Subcutaneous abdominal adipose tissue (tissue), 5 donors: Measurements from ENCODE around the gene PPIAL4G.
"Not testable (repeated sequence)": the region's sequence is repeated elsewhere in the genome, so short reads cannot be mapped to it uniquely, and the experiment has no call there.

Experiments used
- H3K27ac ChIP-seq: one replicate; pipeline ENCODE4 v1.7.0; 2013; ENCODE audit warnings: low read depth, mild to moderate bottlenecking, inconsistent platforms, low read length, moderate library complexity
- H3K27me3 ChIP-seq, 5 donors: one replicate each; pipeline ENCODE4 v1.7.0; 2013; ENCODE audit warnings: low read length in 5 of 5, inconsistent platforms in 1 of 5; ENCODE audit not compliant: control insufficient read depth in 5 of 5, insufficient read depth in 4 of 5
- H3K36me3 ChIP-seq, 5 donors: one replicate each; pipeline ENCODE4 v1.7.0; 2013; ENCODE audit warnings: low read length in 5 of 5; ENCODE audit not compliant: control insufficient read depth in 5 of 5, insufficient read depth in 5 of 5
- H3K4me1 ChIP-seq, 5 donors: one replicate each; pipeline ENCODE4 v1.7.0; 2013; ENCODE audit warnings: low read length in 5 of 5, mild to moderate bottlenecking in 3 of 5, moderate library complexity in 1 of 5; ENCODE audit not compliant: control insufficient read depth in 5 of 5, insufficient read depth in 5 of 5
- H3K4me3 ChIP-seq, 5 donors: one replicate each; pipeline ENCODE4 v1.7.0; 2013; ENCODE audit warnings: low read length in 5 of 5, low read depth in 1 of 5
- H3K9ac ChIP-seq, 5 donors: one replicate each; pipeline ENCODE4 v1.7.0; 2013; ENCODE audit warnings: low read length in 5 of 5, mild to moderate bottlenecking in 4 of 5, moderate library complexity in 3 of 5
- H3K9me3 ChIP-seq, 5 donors: one replicate each; pipeline ENCODE4 v1.7.0; 2013; ENCODE audit warnings: low read length in 5 of 5; ENCODE audit not compliant: control insufficient read depth in 5 of 5
- donor health status: healthy.
- donor health status: healthy.
- donor health status: healthy.
- donor health status: healthy.
- donor health status: healthy.

Gene PPIAL4G

GRCh38 chr1:148483029-148483428 is at the start of gene PPIAL4G:
Gene PPIAL4G (minus strand): TSS chr1:148483302. CDS start chr1:148483252, 50 bp downstream.
- H3K9ac ChIP-seq, H3K36me3 ChIP-seq, H3K4me3 ChIP-seq, H3K9me3 ChIP-seq, H3K4me1 ChIP-seq, H3K27me3 ChIP-seq, H3K27ac ChIP-seq: not testable (repeated sequence)

GRCh38 chr1:148532158-148532557 is 49.1 kb upstream of the PPIAL4G start:
- peaks cover 0 to 15% (median 9%) of the 10 kb centered on the region in 5 donors for H3K36me3 ChIP-seq
- not testable (repeated sequence) for H3K4me1 ChIP-seq, H3K27me3 ChIP-seq, H3K9ac ChIP-seq, H3K9me3 ChIP-seq, H3K27ac ChIP-seq, H3K4me3 ChIP-seq

DNA sequence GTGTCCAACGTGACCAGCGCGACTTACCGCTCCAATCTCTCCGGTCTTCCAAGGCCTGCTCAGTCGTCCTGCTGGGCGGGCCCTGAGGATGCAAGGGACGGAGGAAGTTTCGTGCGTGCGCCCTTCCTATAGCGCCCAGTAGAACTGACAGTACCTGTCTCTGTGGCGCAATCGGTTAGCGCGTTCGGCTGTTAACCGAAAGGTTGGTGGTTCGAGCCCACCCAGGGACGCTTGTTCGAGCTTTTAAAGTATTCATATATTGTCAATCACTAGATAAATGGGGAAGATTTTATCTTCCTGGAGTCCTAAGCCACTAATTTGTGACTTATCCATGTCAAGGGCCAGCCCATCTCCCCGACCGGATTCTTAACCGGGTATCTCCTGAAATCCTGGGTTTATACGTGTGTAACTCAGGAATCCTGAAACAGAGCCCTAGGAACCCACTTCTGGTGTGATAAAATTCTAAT is 46.0 kb upstream of the PPIAL4G start:
- H3K36me3 ChIP-seq, H3K9me3 ChIP-seq, H3K4me1 ChIP-seq, H3K9ac ChIP-seq, H3K27ac ChIP-seq, H3K27me3 ChIP-seq: not testable (repeated sequence)
- H3K4me3 ChIP-seq, result peak overlapping the region in 1 of 5 donors; percentile 35

GRCh38 chr1:148528591-148528990 is 45.5 kb upstream of the PPIAL4G start:
- H3K9me3 ChIP-seq, H3K27me3 ChIP-seq, H3K4me1 ChIP-seq, H3K36me3 ChIP-seq, H3K4me3 ChIP-seq, H3K27ac ChIP-seq, H3K9ac ChIP-seq: not testable (repeated sequence)

GRCh38 chr1:148526587-148526986 is 43.5 kb upstream of the PPIAL4G start:
- H3K27ac ChIP-seq, H3K4me1 ChIP-seq, H3K9ac ChIP-seq: not testable (repeated sequence)

DNA sequence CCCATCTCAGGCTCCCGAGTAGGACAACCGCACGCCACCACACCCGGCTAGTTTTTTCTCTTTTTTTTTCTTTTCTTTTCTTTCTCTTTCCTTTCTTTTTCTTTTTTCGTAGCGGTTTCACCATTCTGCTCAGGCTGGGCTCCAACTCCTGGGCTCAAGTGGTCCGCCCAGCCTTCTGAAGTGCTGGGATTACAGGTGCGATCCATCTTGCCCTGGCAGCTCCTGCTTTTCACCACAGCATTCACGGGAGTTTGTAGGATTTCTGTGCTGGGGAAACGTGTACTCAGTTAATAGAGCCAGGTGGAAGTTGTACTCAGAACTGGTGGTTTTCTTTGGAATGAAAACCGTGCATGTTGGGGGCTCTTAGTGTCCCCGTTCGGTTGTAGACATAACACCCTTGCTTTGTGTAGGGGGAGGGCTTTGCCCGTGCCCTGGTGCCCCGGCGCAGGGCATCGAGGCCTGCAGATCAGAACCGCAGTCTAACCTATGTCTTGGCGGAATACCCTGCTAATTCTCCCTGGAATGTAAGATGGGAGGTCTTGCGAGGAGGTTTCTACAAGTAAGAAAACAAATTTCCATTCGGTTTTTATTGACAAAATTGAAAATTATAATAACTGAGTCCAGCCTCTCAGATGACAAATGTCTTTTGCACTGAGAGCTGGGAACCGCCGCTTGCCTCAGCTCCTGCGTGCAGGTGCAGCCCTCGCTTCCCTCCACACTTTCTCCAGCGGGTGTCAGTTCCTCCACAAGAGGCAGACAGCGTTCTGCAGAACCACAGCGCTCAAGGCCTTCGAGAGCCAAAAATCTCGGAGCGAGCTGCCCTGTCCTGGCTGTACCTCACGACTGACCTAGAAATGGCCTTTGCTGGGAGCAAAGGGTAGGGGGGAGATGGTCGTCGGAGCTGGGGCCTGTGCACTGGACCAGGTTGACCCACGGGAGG is 40.4 kb upstream of the PPIAL4G start:
- H3K36me3 ChIP-seq, H3K27ac ChIP-seq, H3K4me3 ChIP-seq, H3K9me3 ChIP-seq, H3K4me1 ChIP-seq, H3K27me3 ChIP-seq, H3K9ac ChIP-seq: not testable (repeated sequence)

More at GRCh38 chr1:148526587-148526986, 43.5 kb upstream of the PPIAL4G start:
- H3K36me3 ChIP-seq, H3K4me3 ChIP-seq, H3K27me3 ChIP-seq, H3K9me3 ChIP-seq: not testable (repeated sequence)

- not testable (repeated sequence) for H3K4me1 ChIP-seq, H3K36me3 ChIP-seq
Observed at GRCh38 chr1:148522561-148523204, 39.6 kb upstream of the PPIAL4G start.

GRCh38 chr1:148522072-148522471 is 39.0 kb upstream of the PPIAL4G start:
- H3K36me3 ChIP-seq, H3K4me1 ChIP-seq, H3K9me3 ChIP-seq, H3K27me3 ChIP-seq, H3K9ac ChIP-seq, H3K27ac ChIP-seq: not testable (repeated sequence)
- H3K4me3 ChIP-seq, result peak overlapping the region in 4 of 5 donors; percentile 35 to 47 (median 42)

More at GRCh38 chr1:148522561-148523204, 39.6 kb upstream of the PPIAL4G start:
- H3K27me3 ChIP-seq, H3K9me3 ChIP-seq: not testable (repeated sequence)
- peak overlapping the region; percentile 48 to 67 (median 61) for H3K4me3 ChIP-seq
- H3K27ac ChIP-seq, result peak overlapping the region; percentile 81
- peak overlapping the region in 1 of 5 donors; percentile 73 for H3K9ac ChIP-seq

GRCh38 chr1:148514310-148514709 is 31.2 kb upstream of the PPIAL4G start:
- not testable (repeated sequence) for H3K27me3 ChIP-seq, H3K9ac ChIP-seq, H3K27ac ChIP-seq, H3K9me3 ChIP-seq, H3K4me3 ChIP-seq, H3K4me1 ChIP-seq, H3K36me3 ChIP-seq

DNA sequence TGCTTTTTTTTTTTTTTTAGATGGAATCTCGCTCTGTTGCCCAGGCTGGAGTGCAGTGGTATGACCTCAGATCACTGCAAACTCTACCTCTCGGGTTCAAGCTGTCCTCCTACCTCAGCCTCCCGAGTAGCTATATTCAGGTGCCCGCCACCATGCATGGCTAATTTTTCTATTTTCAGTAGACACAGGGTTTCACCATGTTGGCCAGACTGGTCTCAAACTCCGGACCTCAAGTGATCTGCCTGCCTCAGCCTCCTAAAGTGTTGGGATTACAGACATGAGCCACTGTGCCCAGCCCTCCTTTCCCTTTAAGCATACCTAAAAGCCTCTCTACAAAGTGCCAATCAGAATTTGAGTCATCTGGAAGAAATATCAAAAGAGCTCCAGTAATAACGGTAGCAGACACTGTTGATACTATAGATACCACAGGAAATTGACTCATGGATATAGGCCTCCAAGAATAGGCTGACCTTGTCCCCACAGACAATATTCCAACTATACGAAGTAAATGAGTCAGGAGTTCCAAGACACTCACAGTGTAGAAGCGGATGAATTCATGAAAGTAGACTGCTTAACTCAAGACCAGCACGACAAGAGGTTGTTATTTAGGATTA is 29.6 kb upstream of the PPIAL4G start:
- not testable (repeated sequence) for H3K4me3 ChIP-seq, H3K9ac ChIP-seq, H3K36me3 ChIP-seq, H3K27me3 ChIP-seq, H3K27ac ChIP-seq, H3K4me1 ChIP-seq, H3K9me3 ChIP-seq
